K562 (cell line): ENCODE data around the gene CSNK1A1. TPM values are rescaled to one million over a fixed set of nuclear protein-coding genes. Genes with fewer than 3 reads are reported as not detected.
A peak's percentile ranks its signal among the peaks of the same experiment; 100 is the strongest.

Experiments used
- ATF7 ChIP-seq: fragments of 450-650 bp; IDR thresholded peaks from 2 replicates; pipeline ENCODE4 v1.7.1; 2014; ENCODE audit warnings: mild to moderate bottlenecking, moderate library complexity
- CEBPB ChIP-seq: fragments of 450-650 bp; IDR thresholded peaks from 2 replicates; pipeline ENCODE4 v1.6.1; 2016; ENCODE audit warnings: missing genetic modification characterization, missing compliant biosample characterization
- HDAC3 ChIP-seq: fragments of 450-650 bp; IDR thresholded peaks from 2 replicates; pipeline ENCODE4 v1.6.1; 2018; ENCODE audit warnings: borderline replicate concordance, mild to moderate bottlenecking, moderate library complexity; ENCODE audit not compliant: partially characterized antibody
- LEF1 ChIP-seq: fragments of 450-650 bp; IDR thresholded peaks from 2 replicates; pipeline ENCODE4 v1.6.1; 2016; ENCODE audit warnings: mild to moderate bottlenecking
- NBN ChIP-seq: fragments of 450-650 bp; IDR thresholded peaks from 2 replicates; pipeline ENCODE4 v1.6.1; 2016; ENCODE audit warnings: low read depth, mild to moderate bottlenecking
- PTTG1 ChIP-seq: fragments of 450-650 bp; IDR thresholded peaks from 2 replicates; pipeline ENCODE4 v1.6.1; 2016; ENCODE audit warnings: low read depth, mild to moderate bottlenecking, missing genetic modification characterization, missing compliant biosample characterization
- SIRT6 ChIP-seq: IDR thresholded peaks from one replicate; pipeline ENCODE4 v1.6.1; 2012; ENCODE audit warnings: low read depth, mild to moderate bottlenecking, control low read depth, inconsistent platforms, low read length, moderate library complexity
- ZNF174 ChIP-seq: fragments of 250-450 bp; sonication (Bioruptor Pico); IDR thresholded peaks from 2 replicates; pipeline ENCODE4 v1.4.0; 2020; ENCODE audit warnings: mild to moderate bottlenecking
- polyA plus RNA-seq, 8 experiments: library from polyadenylated mRNA; depleted of rRNA in 4 of 8; stranded (reverse) in 5 of 8; unstranded in 3 of 8; fragments of >200 nt; fragmentation: Nextera tagmentation in 2 of 8; fragmentation: Illumina TruSeq in 1 of 8; extraction: Ambion mirVana in 2 of 8; extraction: Trizol in 1 of 8; gene quantifications; 2 replicates each; pipeline versions ENCODE4 v1.2.1 to v1.2.3, GENCODE V29; 2011 to 2014; ENCODE audit warnings: inconsistent platforms in 1 of 8, missing spikeins in 1 of 8
- total RNA-seq, 7 experiments: library from RNA; depleted of rRNA in 6 of 7; stranded (reverse); fragments of >200 nt in 6 of 7; fragmentation: Illumina TruSeq in 2 of 7; extraction: Trizol in 2 of 7; gene quantifications; 2 replicates each; pipeline versions ENCODE4 v1.2.1 to v1.2.3, GENCODE V29; 2011 to 2021; ENCODE audit warnings: low replicate concordance in 1 of 7
- TF ChIP-seq, protein P1 (sequence below): fragments of 450-650 bp; IDR thresholded peaks from 2 replicates; pipeline ENCODE4 v1.6.1; 2016; ENCODE audit warnings: mild to moderate bottlenecking, moderate library complexity
- TF ChIP-seq, protein P2 (sequence below): fragments of 150-350 bp; IDR thresholded peaks from 2 replicates; pipeline ENCODE4 v1.6.1; 2014; ENCODE audit warnings: low read depth, mild to moderate bottlenecking, low read length, borderline replicate concordance
- TF ChIP-seq, protein P3 (sequence below): sonication (generic); formaldehyde crosslinking; IDR thresholded peaks from 2 replicates; pipeline ENCODE4 v1.8.0; 2022; ENCODE audit warnings: mild to moderate bottlenecking, missing genetic modification reagents
- TF ChIP-seq, protein P4 (sequence below): fragments of 250-450 bp; sonication (Bioruptor Pico); IDR thresholded peaks from 2 replicates; pipeline ENCODE4 v1.5.1; 2021; ENCODE audit warnings: mild to moderate bottlenecking

CSNK1A1 gene
- total and polyA plus RNA-seq, 9 of the 15 experiments (the other 6 are each of a cell fraction or from before 2014, with no cell fraction given): 49.1 to 196 (median 154) TPM

DNA sequence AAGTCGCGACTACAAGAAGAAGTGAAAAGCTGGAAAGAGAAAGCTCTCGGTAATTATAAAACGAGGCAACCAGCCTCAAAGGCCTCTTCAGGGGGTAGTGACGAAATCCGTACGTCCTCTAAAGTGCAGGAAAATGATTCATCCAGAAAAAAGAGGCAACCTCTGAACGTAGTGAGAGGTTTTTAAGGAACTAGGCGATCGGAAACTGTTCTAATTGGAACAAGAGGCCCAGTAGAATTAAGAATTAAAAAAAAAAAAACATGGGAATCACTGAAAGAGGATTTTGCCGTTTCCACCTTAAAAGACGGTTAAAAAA is 1.0 kb downstream of the CSNK1A1 start (continued):
- TF ChIP-seq, protein P1, sequence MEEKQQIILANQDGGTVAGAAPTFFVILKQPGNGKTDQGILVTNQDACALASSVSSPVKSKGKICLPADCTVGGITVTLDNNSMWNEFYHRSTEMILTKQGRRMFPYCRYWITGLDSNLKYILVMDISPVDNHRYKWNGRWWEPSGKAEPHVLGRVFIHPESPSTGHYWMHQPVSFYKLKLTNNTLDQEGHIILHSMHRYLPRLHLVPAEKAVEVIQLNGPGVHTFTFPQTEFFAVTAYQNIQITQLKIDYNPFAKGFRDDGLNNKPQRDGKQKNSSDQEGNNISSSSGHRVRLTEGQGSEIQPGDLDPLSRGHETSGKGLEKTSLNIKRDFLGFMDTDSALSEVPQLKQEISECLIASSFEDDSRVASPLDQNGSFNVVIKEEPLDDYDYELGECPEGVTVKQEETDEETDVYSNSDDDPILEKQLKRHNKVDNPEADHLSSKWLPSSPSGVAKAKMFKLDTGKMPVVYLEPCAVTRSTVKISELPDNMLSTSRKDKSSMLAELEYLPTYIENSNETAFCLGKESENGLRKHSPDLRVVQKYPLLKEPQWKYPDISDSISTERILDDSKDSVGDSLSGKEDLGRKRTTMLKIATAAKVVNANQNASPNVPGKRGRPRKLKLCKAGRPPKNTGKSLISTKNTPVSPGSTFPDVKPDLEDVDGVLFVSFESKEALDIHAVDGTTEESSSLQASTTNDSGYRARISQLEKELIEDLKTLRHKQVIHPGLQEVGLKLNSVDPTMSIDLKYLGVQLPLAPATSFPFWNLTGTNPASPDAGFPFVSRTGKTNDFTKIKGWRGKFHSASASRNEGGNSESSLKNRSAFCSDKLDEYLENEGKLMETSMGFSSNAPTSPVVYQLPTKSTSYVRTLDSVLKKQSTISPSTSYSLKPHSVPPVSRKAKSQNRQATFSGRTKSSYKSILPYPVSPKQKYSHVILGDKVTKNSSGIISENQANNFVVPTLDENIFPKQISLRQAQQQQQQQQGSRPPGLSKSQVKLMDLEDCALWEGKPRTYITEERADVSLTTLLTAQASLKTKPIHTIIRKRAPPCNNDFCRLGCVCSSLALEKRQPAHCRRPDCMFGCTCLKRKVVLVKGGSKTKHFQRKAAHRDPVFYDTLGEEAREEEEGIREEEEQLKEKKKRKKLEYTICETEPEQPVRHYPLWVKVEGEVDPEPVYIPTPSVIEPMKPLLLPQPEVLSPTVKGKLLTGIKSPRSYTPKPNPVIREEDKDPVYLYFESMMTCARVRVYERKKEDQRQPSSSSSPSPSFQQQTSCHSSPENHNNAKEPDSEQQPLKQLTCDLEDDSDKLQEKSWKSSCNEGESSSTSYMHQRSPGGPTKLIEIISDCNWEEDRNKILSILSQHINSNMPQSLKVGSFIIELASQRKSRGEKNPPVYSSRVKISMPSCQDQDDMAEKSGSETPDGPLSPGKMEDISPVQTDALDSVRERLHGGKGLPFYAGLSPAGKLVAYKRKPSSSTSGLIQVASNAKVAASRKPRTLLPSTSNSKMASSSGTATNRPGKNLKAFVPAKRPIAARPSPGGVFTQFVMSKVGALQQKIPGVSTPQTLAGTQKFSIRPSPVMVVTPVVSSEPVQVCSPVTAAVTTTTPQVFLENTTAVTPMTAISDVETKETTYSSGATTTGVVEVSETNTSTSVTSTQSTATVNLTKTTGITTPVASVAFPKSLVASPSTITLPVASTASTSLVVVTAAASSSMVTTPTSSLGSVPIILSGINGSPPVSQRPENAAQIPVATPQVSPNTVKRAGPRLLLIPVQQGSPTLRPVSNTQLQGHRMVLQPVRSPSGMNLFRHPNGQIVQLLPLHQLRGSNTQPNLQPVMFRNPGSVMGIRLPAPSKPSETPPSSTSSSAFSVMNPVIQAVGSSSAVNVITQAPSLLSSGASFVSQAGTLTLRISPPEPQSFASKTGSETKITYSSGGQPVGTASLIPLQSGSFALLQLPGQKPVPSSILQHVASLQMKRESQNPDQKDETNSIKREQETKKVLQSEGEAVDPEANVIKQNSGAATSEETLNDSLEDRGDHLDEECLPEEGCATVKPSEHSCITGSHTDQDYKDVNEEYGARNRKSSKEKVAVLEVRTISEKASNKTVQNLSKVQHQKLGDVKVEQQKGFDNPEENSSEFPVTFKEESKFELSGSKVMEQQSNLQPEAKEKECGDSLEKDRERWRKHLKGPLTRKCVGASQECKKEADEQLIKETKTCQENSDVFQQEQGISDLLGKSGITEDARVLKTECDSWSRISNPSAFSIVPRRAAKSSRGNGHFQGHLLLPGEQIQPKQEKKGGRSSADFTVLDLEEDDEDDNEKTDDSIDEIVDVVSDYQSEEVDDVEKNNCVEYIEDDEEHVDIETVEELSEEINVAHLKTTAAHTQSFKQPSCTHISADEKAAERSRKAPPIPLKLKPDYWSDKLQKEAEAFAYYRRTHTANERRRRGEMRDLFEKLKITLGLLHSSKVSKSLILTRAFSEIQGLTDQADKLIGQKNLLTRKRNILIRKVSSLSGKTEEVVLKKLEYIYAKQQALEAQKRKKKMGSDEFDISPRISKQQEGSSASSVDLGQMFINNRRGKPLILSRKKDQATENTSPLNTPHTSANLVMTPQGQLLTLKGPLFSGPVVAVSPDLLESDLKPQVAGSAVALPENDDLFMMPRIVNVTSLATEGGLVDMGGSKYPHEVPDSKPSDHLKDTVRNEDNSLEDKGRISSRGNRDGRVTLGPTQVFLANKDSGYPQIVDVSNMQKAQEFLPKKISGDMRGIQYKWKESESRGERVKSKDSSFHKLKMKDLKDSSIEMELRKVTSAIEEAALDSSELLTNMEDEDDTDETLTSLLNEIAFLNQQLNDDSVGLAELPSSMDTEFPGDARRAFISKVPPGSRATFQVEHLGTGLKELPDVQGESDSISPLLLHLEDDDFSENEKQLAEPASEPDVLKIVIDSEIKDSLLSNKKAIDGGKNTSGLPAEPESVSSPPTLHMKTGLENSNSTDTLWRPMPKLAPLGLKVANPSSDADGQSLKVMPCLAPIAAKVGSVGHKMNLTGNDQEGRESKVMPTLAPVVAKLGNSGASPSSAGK: no peak
- TF ChIP-seq, protein P2, sequence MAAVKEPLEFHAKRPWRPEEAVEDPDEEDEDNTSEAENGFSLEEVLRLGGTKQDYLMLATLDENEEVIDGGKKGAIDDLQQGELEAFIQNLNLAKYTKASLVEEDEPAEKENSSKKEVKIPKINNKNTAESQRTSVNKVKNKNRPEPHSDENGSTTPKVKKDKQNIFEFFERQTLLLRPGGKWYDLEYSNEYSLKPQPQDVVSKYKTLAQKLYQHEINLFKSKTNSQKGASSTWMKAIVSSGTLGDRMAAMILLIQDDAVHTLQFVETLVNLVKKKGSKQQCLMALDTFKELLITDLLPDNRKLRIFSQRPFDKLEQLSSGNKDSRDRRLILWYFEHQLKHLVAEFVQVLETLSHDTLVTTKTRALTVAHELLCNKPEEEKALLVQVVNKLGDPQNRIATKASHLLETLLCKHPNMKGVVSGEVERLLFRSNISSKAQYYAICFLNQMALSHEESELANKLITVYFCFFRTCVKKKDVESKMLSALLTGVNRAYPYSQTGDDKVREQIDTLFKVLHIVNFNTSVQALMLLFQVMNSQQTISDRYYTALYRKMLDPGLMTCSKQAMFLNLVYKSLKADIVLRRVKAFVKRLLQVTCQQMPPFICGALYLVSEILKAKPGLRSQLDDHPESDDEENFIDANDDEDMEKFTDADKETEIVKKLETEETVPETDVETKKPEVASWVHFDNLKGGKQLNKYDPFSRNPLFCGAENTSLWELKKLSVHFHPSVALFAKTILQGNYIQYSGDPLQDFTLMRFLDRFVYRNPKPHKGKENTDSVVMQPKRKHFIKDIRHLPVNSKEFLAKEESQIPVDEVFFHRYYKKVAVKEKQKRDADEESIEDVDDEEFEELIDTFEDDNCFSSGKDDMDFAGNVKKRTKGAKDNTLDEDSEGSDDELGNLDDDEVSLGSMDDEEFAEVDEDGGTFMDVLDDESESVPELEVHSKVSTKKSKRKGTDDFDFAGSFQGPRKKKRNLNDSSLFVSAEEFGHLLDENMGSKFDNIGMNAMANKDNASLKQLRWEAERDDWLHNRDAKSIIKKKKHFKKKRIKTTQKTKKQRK: no peak
- TF ChIP-seq LEF1 (no peak), PTTG1 (tag) (no peak), NBN (no peak), ATF7 (peak; percentile 6; the same call in 1 of the 2 replicates), ZNF174 (CRISPR knock-in tag) (no peak), CEBPB (tag) (peak; percentile 49; the same call in 1 of the 2 replicates), SIRT6 (no peak), HDAC3 (no peak)
- TF ChIP-seq, protein P3, sequence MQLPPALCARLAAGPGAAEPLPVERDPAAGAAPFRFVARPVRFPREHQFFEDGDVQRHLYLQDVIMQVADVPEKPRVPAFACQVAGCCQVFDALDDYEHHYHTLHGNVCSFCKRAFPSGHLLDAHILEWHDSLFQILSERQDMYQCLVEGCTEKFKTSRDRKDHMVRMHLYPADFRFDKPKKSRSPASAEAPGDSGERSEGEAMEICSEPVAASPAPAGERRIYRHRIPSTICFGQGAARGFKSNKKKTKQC (CRISPR knock-in tag): no peak
- TF ChIP-seq, protein P4, sequence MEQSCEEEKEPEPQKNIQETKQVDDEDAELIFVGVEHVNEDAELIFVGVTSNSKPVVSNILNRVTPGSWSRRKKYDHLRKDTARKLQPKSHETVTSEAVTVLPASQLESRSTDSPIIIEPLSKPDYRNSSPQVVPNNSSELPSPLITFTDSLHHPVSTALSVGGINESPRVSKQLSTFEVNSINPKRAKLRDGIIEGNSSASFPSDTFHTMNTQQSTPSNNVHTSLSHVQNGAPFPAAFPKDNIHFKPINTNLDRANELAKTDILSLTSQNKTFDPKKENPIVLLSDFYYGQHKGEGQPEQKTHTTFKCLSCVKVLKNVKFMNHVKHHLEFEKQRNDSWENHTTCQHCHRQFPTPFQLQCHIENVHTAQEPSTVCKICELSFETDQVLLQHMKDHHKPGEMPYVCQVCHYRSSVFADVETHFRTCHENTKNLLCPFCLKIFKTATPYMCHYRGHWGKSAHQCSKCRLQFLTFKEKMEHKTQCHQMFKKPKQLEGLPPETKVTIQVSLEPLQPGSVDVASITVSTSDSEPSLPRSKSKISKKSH (CRISPR knock-in tag): no peak
